H1 (cell line): ENCODE measurements around the gene MTNR1A. TPM values are rescaled to one million over a fixed set of nuclear protein-coding genes. Genes with fewer than 3 reads are reported as not detected.

ENCODE experiments used
- CTCF ChIA-PET: fragments of 300-600 bp; sonication (Branson Sonifier 250); formaldehyde crosslinking; loops from one replicate; lab custom pipeline; 2021; ENCODE audit not compliant: partially characterized antibody; lab: Charles Lee
- POLR2A ChIA-PET: fragments of 300-600 bp; sonication (Branson Sonifier 250); formaldehyde crosslinking; loops from one replicate; lab custom pipeline; 2021; ENCODE audit warnings: inconsistent platforms; ENCODE audit not compliant: partially characterized antibody; lab: Charles Lee
- DNase-seq, 2 experiments: peaks; one replicate each; pipeline versions ENCODE4 v3.0.0 to v3.0.0-alpha.2; 2010 to 2022; ENCODE audit warnings: low spot score in 2 of 2, low read depth in 1 of 2, mixed read lengths in 1 of 2
- FAIRE-seq: peaks from 2 replicates; lab custom pipeline; 2011; peaks lifted over from hg19 to GRCh38; lab: Jason Lieb, UNC
- H2AFZ ChIP-seq: 2 replicates; pipeline ENCODE4 v1.8.1; 2012; ENCODE audit warnings: low read length, inconsistent platforms
- H2AK5ac ChIP-seq: 2 replicates; pipeline ENCODE4 v1.6.1; 2013; ENCODE audit warnings: low read depth, low read length
- H2BK120ac ChIP-seq: replicated peaks from 2 replicates; pipeline ENCODE3; 2013; ENCODE audit warnings: low read depth, low read length, inconsistent platforms
- H2BK12ac ChIP-seq: 2 replicates; pipeline ENCODE4 v1.6.1; 2013; ENCODE audit warnings: low read depth, low read length
- H2BK15ac ChIP-seq: 2 replicates; pipeline ENCODE4 v1.6.1; 2013; ENCODE audit warnings: low read length
- H2BK20ac ChIP-seq: 2 replicates; pipeline ENCODE4 v1.6.1; 2013; ENCODE audit warnings: low read length
- H2BK5ac ChIP-seq: 2 replicates; pipeline ENCODE4 v1.6.1; 2013; ENCODE audit warnings: low read depth, low read length
- H3K14ac ChIP-seq: 2 replicates; pipeline ENCODE4 v1.6.1; 2013; ENCODE audit warnings: inconsistent platforms; ENCODE audit not compliant: insufficient read length
- H3K18ac ChIP-seq: 2 replicates; pipeline ENCODE4 v1.6.1; 2013; ENCODE audit warnings: low read length; ENCODE audit errors: extremely low read depth
- H3K23ac ChIP-seq: 2 replicates; pipeline ENCODE4 v1.6.1; 2013; ENCODE audit warnings: inconsistent platforms; ENCODE audit not compliant: insufficient read length
- H3K23me2 ChIP-seq: 2 replicates; pipeline ENCODE4 v1.6.1; 2013; ENCODE audit warnings: low read depth, low read length
- H3K27ac ChIP-seq: 2 replicates; pipeline ENCODE4 v1.6.1; 2011; ENCODE audit warnings: low read depth, low read length, inconsistent platforms
- H3K27me3 ChIP-seq, 4 experiments: replicated peaks in 1 of 4; 1 replicate in 1 of 4; 2 replicates in 3 of 4; pipeline versions ENCODE4 v1.6.1 to v1.8.1; 2011 to 2013; ENCODE audit warnings: low read length in 3 of 4, mild to moderate bottlenecking in 3 of 4, inconsistent platforms in 2 of 4, mixed read lengths in 2 of 4, moderate library complexity in 1 of 4; ENCODE audit not compliant: control insufficient read depth in 3 of 4, insufficient read depth in 3 of 4; ENCODE audit errors: extremely low read depth in 1 of 4
- H3K36me3 ChIP-seq, 4 experiments: 2 replicates each; pipeline versions ENCODE4 v1.6.1 to v1.8.1; 2011 to 2013; ENCODE audit warnings: mild to moderate bottlenecking in 4 of 4, low read length in 3 of 4, moderate library complexity in 2 of 4, control low read depth in 1 of 4, inconsistent platforms in 1 of 4; ENCODE audit not compliant: insufficient read depth in 4 of 4, control insufficient read depth in 2 of 4
- H3K4ac ChIP-seq: replicated peaks from 2 replicates; pipeline ENCODE3; 2013; ENCODE audit warnings: low read length, low read depth, mixed read lengths, inconsistent platforms; ENCODE audit not compliant: insufficient read length
- H3K4me1 ChIP-seq, 4 experiments: replicated peaks in 1 of 4; 1 replicate in 1 of 4; 2 replicates in 3 of 4; pipeline versions ENCODE4 v1.6.1 to v1.8.1; 2011 to 2013; ENCODE audit warnings: low read length in 3 of 4, inconsistent platforms in 2 of 4, mixed read lengths in 1 of 4; ENCODE audit not compliant: insufficient read depth in 4 of 4, control insufficient read depth in 3 of 4
- H3K4me2 ChIP-seq, 2 experiments: 2 replicates each; pipeline versions ENCODE4 v1.6.1 to v1.8.1; 2011 to 2013; ENCODE audit warnings: low read depth in 2 of 2, low read length in 2 of 2, control low read depth in 1 of 2, inconsistent platforms in 1 of 2, mild to moderate bottlenecking in 1 of 2; ENCODE audit not compliant: insufficient read depth in 1 of 2
- H3K4me3 ChIP-seq, 4 experiments: fragments of 200-600, 300-600 bp in 1 of 4; sonication (generic), shearing (Covaris generic), sonication (Bioruptor Twin) in 1 of 4; 2 replicates each; pipeline versions ENCODE4 v1.5.1 to v1.8.1; 2011 to 2016; ENCODE audit warnings: low read length in 4 of 4, low read depth in 3 of 4, control low read depth in 2 of 4, inconsistent platforms in 2 of 4, mild to moderate bottlenecking in 2 of 4, mixed read lengths in 1 of 4, moderate library complexity in 1 of 4; ENCODE audit not compliant: insufficient read depth in 2 of 4; ENCODE audit errors: extremely low read depth in 1 of 4
- H3K56ac ChIP-seq: replicated peaks from 2 replicates; pipeline ENCODE3; 2013; ENCODE audit warnings: low read depth, mild to moderate bottlenecking, mixed read lengths, low read length, inconsistent platforms; ENCODE audit not compliant: insufficient read length
- H3K79me1 ChIP-seq: 2 replicates; pipeline ENCODE4 v1.6.1; 2013; ENCODE audit warnings: low read depth, low read length, control low read depth
- H3K79me2 ChIP-seq, 2 experiments: 2 replicates each; pipeline versions ENCODE4 v1.6.1 to v1.8.1; 2012 to 2013; ENCODE audit warnings: low read length in 2 of 2, mild to moderate bottlenecking in 2 of 2, inconsistent platforms in 1 of 2; ENCODE audit not compliant: insufficient read depth in 2 of 2, control insufficient read depth in 1 of 2
- H3K9ac ChIP-seq, 4 experiments: replicated peaks in 1 of 4; 1 replicate in 1 of 4; 2 replicates in 3 of 4; pipeline versions ENCODE4 v1.6.1 to v1.8.1; 2011 to 2013; ENCODE audit warnings: low read depth in 3 of 4, low read length in 3 of 4, control low read depth in 2 of 4, mild to moderate bottlenecking in 2 of 4, moderate library complexity in 2 of 4, inconsistent platforms in 1 of 4; ENCODE audit errors: extremely low read depth in 1 of 4
- H3K9me3 ChIP-seq, 2 experiments: 2 replicates each; pipeline versions ENCODE4 v1.6.1 to v1.8.1; 2012 to 2013; ENCODE audit warnings: mild to moderate bottlenecking in 2 of 2, moderate library complexity in 2 of 2, control low read depth in 1 of 2, inconsistent platforms in 1 of 2, low read depth in 1 of 2, low read length in 1 of 2, mixed read lengths in 1 of 2; ENCODE audit not compliant: insufficient read depth in 2 of 2
- H4K20me1 ChIP-seq, 2 experiments: replicated peaks in 1 of 2; 2 replicates each; pipeline versions ENCODE3 to v1.8.1; 2011 to 2013; ENCODE audit warnings: inconsistent platforms in 2 of 2, low read length in 2 of 2, mild to moderate bottlenecking in 1 of 2; ENCODE audit not compliant: insufficient read depth in 2 of 2, control insufficient read depth in 1 of 2
- H4K5ac ChIP-seq: 2 replicates; pipeline ENCODE4 v1.6.1; 2013; ENCODE audit warnings: low read length, low read depth, mixed read lengths, inconsistent platforms; ENCODE audit not compliant: insufficient read length
- H4K8ac ChIP-seq: 2 replicates; pipeline ENCODE4 v1.8.0; 2013; ENCODE audit warnings: mild to moderate bottlenecking, moderate library complexity, low read length, inconsistent platforms; ENCODE audit not compliant: insufficient read depth; ENCODE audit errors: extremely low read depth
- H4K91ac ChIP-seq: replicated peaks from 2 replicates; pipeline ENCODE3; 2013; ENCODE audit warnings: low read length, mixed read lengths, inconsistent platforms; ENCODE audit not compliant: insufficient read length
- BACH1 ChIP-seq: IDR thresholded peaks from 2 replicates; pipeline ENCODE4 v1.6.1; 2012; ENCODE audit warnings: low read length, improper control_type of control experiment
- BRCA1 ChIP-seq: IDR thresholded peaks from 2 replicates; pipeline ENCODE4 v1.6.1; 2012; ENCODE audit warnings: low read depth, low read length, improper control_type of control experiment
- CHD2 ChIP-seq: IDR thresholded peaks from 2 replicates; pipeline ENCODE4 v1.6.1; 2012; ENCODE audit warnings: low read length, improper control_type of control experiment
- EGR1 ChIP-seq: IDR thresholded peaks from 2 replicates; pipeline ENCODE4 v1.6.1; 2011; ENCODE audit warnings: low read depth, low read length, borderline replicate concordance
- HDAC2 ChIP-seq, 2 experiments: fragments of 300-600 bp in 1 of 2; sonication (generic) in 1 of 2; IDR thresholded peaks; 2 replicates each; pipeline ENCODE4 v1.6.1; 2011 to 2012; ENCODE audit warnings: low read depth in 2 of 2, low read length in 2 of 2, mild to moderate bottlenecking in 2 of 2, moderate library complexity in 2 of 2, borderline replicate concordance in 1 of 2, inconsistent platforms in 1 of 2
- HDAC6 ChIP-seq: IDR thresholded peaks from one replicate; pipeline ENCODE4 v1.7.1; 2012; ENCODE audit warnings: low read depth, mild to moderate bottlenecking, inconsistent platforms, low read length, moderate library complexity
- KDM1A ChIP-seq: fragments of 200-600, 300-600 bp; sonication (generic); IDR thresholded peaks from 2 replicates; pipeline ENCODE4 v1.7.1; 2016; ENCODE audit warnings: mild to moderate bottlenecking, low read length, borderline replicate concordance
- KDM4A ChIP-seq: IDR thresholded peaks from one replicate; pipeline ENCODE4 v1.7.1; 2012; ENCODE audit warnings: low read depth, mild to moderate bottlenecking, moderate library complexity, low read length, inconsistent platforms; ENCODE audit not compliant: severe bottlenecking
- MAFK ChIP-seq: IDR thresholded peaks from 2 replicates; pipeline ENCODE4 v1.6.1; 2012; ENCODE audit warnings: low read depth, mild to moderate bottlenecking, improper control_type of control experiment, low read length
- POU5F1 ChIP-seq: IDR thresholded peaks from 2 replicates; pipeline ENCODE4 v1.6.1; 2011; ENCODE audit warnings: low read depth, mild to moderate bottlenecking, low read length, moderate library complexity
- RXRA ChIP-seq: IDR thresholded peaks from 2 replicates; pipeline ENCODE4 v1.6.1; 2011; ENCODE audit warnings: low read depth, mild to moderate bottlenecking, low read length, moderate library complexity; ENCODE audit not compliant: insufficient read depth
- SIN3A ChIP-seq, 2 experiments: IDR thresholded peaks in 1 of 2; conservative IDR thresholded peaks in 1 of 2; 2 replicates each; pipeline ENCODE4 v1.6.1; 2011 to 2012; ENCODE audit warnings: low read length in 2 of 2, improper control_type of control experiment in 1 of 2, low read depth in 1 of 2, mild to moderate bottlenecking in 1 of 2
- SRF ChIP-seq: IDR thresholded peaks from 2 replicates; pipeline ENCODE4 v1.6.1; 2011; ENCODE audit warnings: mild to moderate bottlenecking, low read depth, low read length, moderate library complexity
- TBP ChIP-seq: IDR thresholded peaks from 2 replicates; pipeline ENCODE4 v1.6.1; 2011; ENCODE audit warnings: low read depth, low read length, improper control_type of control experiment
- WGBS, 2 experiments: shearing (Covaris generic) in 1 of 2; methylation state at CpG; one replicate each; pipeline versions ENCODE4 v1.1.6 to v1.1.7; 2013 to 2015; ENCODE audit warnings: low lambda C conversion rate in 2 of 2, mixed read lengths in 2 of 2, inconsistent platforms in 1 of 2, low coverage in 1 of 2, missing lambda C conversion rate in 1 of 2; ENCODE audit not compliant: insufficient replicate concordance in 2 of 2, insufficient coverage in 1 of 2, insufficient read length in 1 of 2; ENCODE audit errors: extremely low coverage in 1 of 2, missing lambda C conversion rate in 1 of 2; 5-methylcytosine and 5-hydroxymethylcytosine counted together
- polyA plus RNA-seq, 7 experiments: library from polyadenylated mRNA; depleted of rRNA in 3 of 7; stranded (reverse) in 5 of 7; unstranded in 2 of 7; fragments of >200 nt in 5 of 7; fragments of 200-250 nt in 2 of 7; gene quantifications; 1 replicate in 5 of 7; 2 replicates in 1 of 7; 4 replicates in 1 of 7; pipeline versions ENCODE4 v1.2.1 to v1.2.3, GENCODE V29; 2011 to 2013; ENCODE audit warnings: missing spikeins in 2 of 7, mixed read lengths in 2 of 7
- total RNA-seq: library from RNA; stranded (reverse); fragmentation: NEBNext Ultra II Directional; extraction: Animal tissue kit (Norgen Biotek cat#: 25700); gene quantifications from 2 replicates; pipeline ENCODE4 v1.2.1, GENCODE V29; 2021

MTNR1A gene
- total and polyA plus RNA-seq, 2 of the 8 experiments (the other 6 are each of a cell fraction or from before 2014, with no cell fraction given) = 0.45 to 1.0 TPM

- no peak overlapping the region for H2AK5ac ChIP-seq
- no peak for TF ChIP-seq BRCA1
- TF ChIP-seq EGR1 = no peak
- TF ChIP-seq HDAC2 (IDR thresholded peaks at IDR 0.05; ENCODE audit: borderline replicate concordance in 1 of 2, low read depth in 2 of 2, low read length in 2 of 2) = no peak
- no peak for TF ChIP-seq RXRA
- no peak for TF ChIP-seq KDM4A
- no peak for TF ChIP-seq SRF
- no peak for TF ChIP-seq SIN3A (conservative IDR thresholded peaks at IDR 0.05 in 1 of 2, IDR thresholded peaks at IDR 0.05 in 1 of 2; ENCODE audit: low read depth in 1 of 2, low read length in 2 of 2)
- no peak for TF ChIP-seq CHD2
- TF ChIP-seq HDAC6 = no peak
- TF ChIP-seq BACH1 = no peak
- no peak for TF ChIP-seq MAFK
- no peak for TF ChIP-seq TBP
- no peak for TF ChIP-seq POU5F1
- no peak for TF ChIP-seq KDM1A
- TF ChIP-seq, all 59 proteins: peak for 0
- no peak overlapping the region for H3K4me3 ChIP-seq
- 92% methylated on average over 6 of the region's 6 CpGs; no CpG with 5 or more reads in 1 of the 2 experiments for WGBS, 2 experiments
- H3K27me3 ChIP-seq = no peaks in the 10 kb centered on the region
- no peak overlapping the region for H2AFZ ChIP-seq
- H3K23me2 ChIP-seq = peaks cover 2% of the 10 kb centered on the region; the same call in 1 of the 2 replicates
- no peak overlapping the region for H2BK12ac ChIP-seq
- H4K91ac ChIP-seq = no peak overlapping the region
- H3K27ac ChIP-seq = no peak overlapping the region
- 0 out of 4 replicates have a peak, but pooled peaks cover 0 to 5% of the 10 kb centered on the region in 2 experiments for H3K79me2 ChIP-seq
- H3K18ac ChIP-seq = no peak overlapping the region
- H3K56ac ChIP-seq = no peak overlapping the region
- no peak overlapping the region for H2BK5ac ChIP-seq
- ChIA-PET POLR2A (no interaction called here), CTCF (interaction anchor here (0.9 to 5.2 kb wide), 4 partner anchors 29 to 893 kb away, joined by 3 to 32 read pairs (median 3); partner anchors contain the start of gene MTNR1A)
- FAIRE-seq (no peak), DNase-seq (no peak)
- H4K20me1 ChIP-seq = no peaks in the 10 kb centered on the region
- peaks cover 5 to 55% (median 17%) of the 10 kb centered on the region in 4 experiments; a peak in 6 of 8 replicates for H3K36me3 ChIP-seq
- peaks cover 2% of the 10 kb centered on the region; the same call in 1 of the 2 replicates for H3K79me1 ChIP-seq
- no peak overlapping the region for H2BK120ac ChIP-seq
- no peaks in the 10 kb centered on the region for H3K4me1 ChIP-seq
- no peak overlapping the region for H4K8ac ChIP-seq
- H3K4me2 ChIP-seq = no peak overlapping the region
- no peak overlapping the region for H3K4ac ChIP-seq
- no peak overlapping the region for H2BK20ac ChIP-seq
- H3K14ac ChIP-seq = no peak overlapping the region
- H2BK15ac ChIP-seq = no peak overlapping the region
- no peak overlapping the region for H3K9ac ChIP-seq
- no peaks in the 10 kb centered on the region; a peak in 1 of 4 replicates for H3K9me3 ChIP-seq
- no peak overlapping the region for H3K23ac ChIP-seq
- H4K5ac ChIP-seq = no peak overlapping the region
Measured at GRCh38 chr4:186584912-186585311, 29.5 kb upstream of the MTNR1A start.
